Stimulated activated naive CD8-positive, alpha-beta T cell treated with anti-CD3 and anti-CD28 coated beads, Interleukin-15, amount 100 ng/mL, for 72 hours (primary cell): Measurements from ENCODE around the gene SNAP91.
A peak's percentile ranks its signal among the peaks of the same experiment; 100 is the strongest.
"Not testable (repeated sequence)": the region's sequence is repeated elsewhere in the genome, so short reads cannot be mapped to it uniquely, and the experiment has no call there.

Experiments
- ATAC-seq: fragments of 150-1000 bp; cut with Tn5 transposase; 2 replicates; pipeline ENCODE4 v1.10.0; 2021; ENCODE audit warnings: mild to moderate bottlenecking, moderate library complexity
- DNase-seq, 2 donors: peaks; one replicate each; pipeline ENCODE4 v3.0.0; 2021 to 2022
- H3K27ac Mint-ChIP-seq, 2 donors: one replicate each; pipeline ENCODE4 v1.8.0; 2022; ENCODE audit warnings: mild to moderate bottlenecking in 2 of 2, mixed read lengths in 2 of 2, moderate library complexity in 2 of 2
- H3K27me3 Mint-ChIP-seq: one replicate; pipeline ENCODE4 v1.8.0; 2022; ENCODE audit warnings: mixed read lengths
- H3K4me1 Mint-ChIP-seq: one replicate; pipeline ENCODE4 v1.8.0; 2022; ENCODE audit warnings: mild to moderate bottlenecking, mixed read lengths
- H3K4me3 Mint-ChIP-seq, 2 donors: one replicate each; pipeline ENCODE4 v1.8.0; 2022; ENCODE audit warnings: mild to moderate bottlenecking in 2 of 2, mixed read lengths in 2 of 2, moderate library complexity in 1 of 2
- H3K9me3 Mint-ChIP-seq, 2 donors: one replicate each; pipeline ENCODE4 v1.8.0; 2022; ENCODE audit warnings: mixed read lengths in 2 of 2

The SNAP91 gene, protein sequence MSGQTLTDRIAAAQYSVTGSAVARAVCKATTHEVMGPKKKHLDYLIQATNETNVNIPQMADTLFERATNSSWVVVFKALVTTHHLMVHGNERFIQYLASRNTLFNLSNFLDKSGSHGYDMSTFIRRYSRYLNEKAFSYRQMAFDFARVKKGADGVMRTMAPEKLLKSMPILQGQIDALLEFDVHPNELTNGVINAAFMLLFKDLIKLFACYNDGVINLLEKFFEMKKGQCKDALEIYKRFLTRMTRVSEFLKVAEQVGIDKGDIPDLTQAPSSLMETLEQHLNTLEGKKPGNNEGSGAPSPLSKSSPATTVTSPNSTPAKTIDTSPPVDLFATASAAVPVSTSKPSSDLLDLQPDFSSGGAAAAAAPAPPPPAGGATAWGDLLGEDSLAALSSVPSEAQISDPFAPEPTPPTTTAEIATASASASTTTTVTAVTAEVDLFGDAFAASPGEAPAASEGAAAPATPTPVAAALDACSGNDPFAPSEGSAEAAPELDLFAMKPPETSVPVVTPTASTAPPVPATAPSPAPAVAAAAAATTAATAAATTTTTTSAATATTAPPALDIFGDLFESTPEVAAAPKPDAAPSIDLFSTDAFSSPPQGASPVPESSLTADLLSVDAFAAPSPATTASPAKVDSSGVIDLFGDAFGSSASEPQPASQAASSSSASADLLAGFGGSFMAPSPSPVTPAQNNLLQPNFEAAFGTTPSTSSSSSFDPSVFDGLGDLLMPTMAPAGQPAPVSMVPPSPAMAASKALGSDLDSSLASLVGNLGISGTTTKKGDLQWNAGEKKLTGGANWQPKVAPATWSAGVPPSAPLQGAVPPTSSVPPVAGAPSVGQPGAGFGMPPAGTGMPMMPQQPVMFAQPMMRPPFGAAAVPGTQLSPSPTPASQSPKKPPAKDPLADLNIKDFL

DNA sequence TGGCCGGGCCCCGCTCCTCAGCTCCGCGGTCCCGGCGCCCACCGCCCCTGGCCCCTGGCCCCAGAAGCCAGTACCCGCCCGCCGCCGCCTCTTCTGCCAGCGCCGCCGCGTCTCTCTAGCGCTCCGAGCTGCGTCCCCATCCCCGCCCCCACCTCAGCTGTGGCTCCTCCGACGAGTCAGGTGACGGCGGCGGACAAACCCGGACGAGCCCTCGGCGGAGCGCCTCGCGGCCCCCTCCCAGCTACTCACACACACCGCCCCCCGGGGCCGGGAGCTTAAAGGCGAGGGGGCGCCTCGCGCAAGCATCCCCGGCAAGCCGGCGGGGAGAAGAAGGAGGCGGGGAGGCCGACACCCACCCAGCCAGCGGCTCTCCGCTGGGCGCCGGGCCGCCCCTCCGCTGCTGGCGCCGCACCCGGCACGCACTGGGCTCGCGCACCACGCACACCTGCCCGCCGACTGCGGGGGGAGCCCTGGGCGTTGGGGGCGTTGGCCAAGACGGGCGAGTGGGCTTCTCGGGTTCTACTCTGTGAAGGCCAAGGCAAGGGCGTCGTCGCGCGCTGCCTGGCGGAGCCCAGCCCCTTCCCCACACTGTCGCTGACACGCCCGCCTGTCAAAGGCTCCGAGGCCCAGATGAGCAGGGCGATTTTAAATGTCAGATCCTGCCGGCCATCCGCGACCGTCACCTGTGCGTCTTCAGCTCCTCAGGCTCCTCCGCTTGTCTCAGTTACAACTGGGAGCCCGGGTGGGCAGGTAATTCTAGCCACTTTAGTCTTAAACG, at the start of gene SNAP91:
Gene SNAP91 (minus strand): TSS at position 132 of the 778 bp plus-strand sequence. CDS start 1,174 bp downstream, outside the sequence.
- no peak for ATAC-seq
- Mint-ChIP-seq H3K27ac (no peak within 1 kb of the TSS), H3K4me3 (peak within 1 kb of the TSS; percentile 66 to 75), H3K4me1 (peaks cover 5% of the 10 kb centered on the region), H3K27me3 (peaks cover 56% of the 10 kb centered on the region), H3K9me3 (peaks cover 0 to 6% of the 10 kb centered on the region in 2 donors)
- DNase-seq, result peak; percentile 7 to 8

GRCh38 chr6:83758533-83758932, 49.6 kb upstream of the SNAP91 start:
- no peaks in the 10 kb centered on the region for H3K27me3 Mint-ChIP-seq
- H3K9me3 Mint-ChIP-seq, result peaks cover 18 to 31% of the 10 kb centered on the region in 2 donors
- no peak overlapping the region for H3K27ac Mint-ChIP-seq
- no peak for ATAC-seq
- no peaks in the 10 kb centered on the region for H3K4me1 Mint-ChIP-seq
- H3K4me3 Mint-ChIP-seq, result no peak overlapping the region
- DNase-seq, result no peak

- Mint-ChIP-seq H3K27ac (no peak overlapping the region), H3K4me1 (no peaks in the 10 kb centered on the region), H3K4me3 (no peak overlapping the region), H3K9me3 (peaks cover 18 to 42% of the 10 kb centered on the region in 2 donors), H3K27me3 (no peaks in the 10 kb centered on the region)
- ATAC-seq, result no peak
- DNase-seq, result no peak
Observed at GRCh38 chr6:83757021-83757420, 48.1 kb upstream of the SNAP91 start.

- Mint-ChIP-seq H3K4me1 (no peaks in the 10 kb centered on the region), H3K27ac (no peak overlapping the region), H3K4me3 (no peak overlapping the region), H3K9me3 (peaks cover 18 to 42% of the 10 kb centered on the region in 2 donors), H3K27me3 (no peaks in the 10 kb centered on the region)
- ATAC-seq (no peak), DNase-seq (no peak)
Observed at GRCh38 chr6:83756565-83756964, 47.7 kb upstream of the SNAP91 start.

GRCh38 chr6:83752375-83752774, 43.5 kb upstream of the SNAP91 start:
- not testable (repeated sequence) for H3K4me1 Mint-ChIP-seq, ATAC-seq, DNase-seq, H3K27me3 Mint-ChIP-seq, H3K27ac Mint-ChIP-seq, H3K4me3 Mint-ChIP-seq
- peaks cover 18 to 30% of the 10 kb centered on the region in 2 donors for H3K9me3 Mint-ChIP-seq

DNA sequence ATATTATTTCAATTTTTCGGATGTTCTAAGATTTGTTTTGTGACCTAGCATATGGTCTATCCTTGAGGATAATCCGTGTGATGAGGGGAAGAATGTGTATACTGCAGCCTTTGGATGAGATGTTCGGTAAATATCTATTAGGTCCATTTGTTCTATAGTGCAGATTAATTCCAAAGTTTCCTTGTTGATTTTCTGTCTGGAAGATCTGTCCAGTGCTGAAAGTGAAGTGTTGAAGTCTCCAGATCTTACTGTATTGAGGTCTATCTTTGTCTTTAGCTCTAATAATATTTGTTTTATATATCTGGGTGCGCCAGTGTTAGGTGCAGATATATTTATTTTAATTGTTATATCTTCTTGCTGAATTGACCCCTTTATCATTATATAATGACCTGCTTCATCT, 32.2 kb upstream of the SNAP91 start:
- H3K27ac Mint-ChIP-seq, result no peak overlapping the region
- H3K4me1 Mint-ChIP-seq, result no peaks in the 10 kb centered on the region
- H3K27me3 Mint-ChIP-seq, result peaks cover 9% of the 10 kb centered on the region
- DNase-seq (no peak), ATAC-seq (no peak)
- H3K4me3 Mint-ChIP-seq, result no peak overlapping the region
- peaks cover 6 to 15% of the 10 kb centered on the region in 2 donors for H3K9me3 Mint-ChIP-seq

DNA sequence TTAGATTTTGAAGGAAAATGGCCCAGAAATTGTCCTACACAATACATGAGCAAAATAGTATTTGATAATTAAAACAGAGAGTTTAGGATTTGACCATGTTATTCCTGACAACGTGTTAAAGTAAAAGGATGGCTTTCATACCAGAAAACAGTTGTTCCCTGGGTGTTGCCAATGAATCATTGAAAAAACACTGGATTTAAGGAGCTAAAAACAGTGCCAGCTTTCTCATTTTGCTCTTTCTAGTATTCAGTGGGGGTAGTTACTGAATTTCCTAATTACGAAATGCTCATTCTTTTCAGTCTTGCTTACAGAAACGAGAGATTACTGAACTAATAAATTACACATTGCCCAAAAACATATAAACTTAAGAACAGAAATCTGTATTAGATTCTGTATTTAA, 26.6 kb upstream of the SNAP91 start:
- H3K27ac Mint-ChIP-seq, result no peak overlapping the region
- ATAC-seq, result no peak
- H3K27me3 Mint-ChIP-seq, result no peaks in the 10 kb centered on the region
- H3K4me3 Mint-ChIP-seq, result no peak overlapping the region
- H3K9me3 Mint-ChIP-seq, result peaks cover 6 to 14% of the 10 kb centered on the region in 2 donors
- H3K4me1 Mint-ChIP-seq, result no peaks in the 10 kb centered on the region
- no peak for DNase-seq

- no peak overlapping the region for H3K4me3 Mint-ChIP-seq
- no peaks in the 10 kb centered on the region for H3K4me1 Mint-ChIP-seq
Observed at GRCh38 chr6:83729871-83730270, 21.0 kb upstream of the SNAP91 start.

GRCh38 chr6:83722876-83723275, 14.0 kb upstream of the SNAP91 start:
- H3K4me1 Mint-ChIP-seq, result no peaks in the 10 kb centered on the region
- H3K27ac Mint-ChIP-seq, result no peak overlapping the region
- no peaks in the 10 kb centered on the region for H3K9me3 Mint-ChIP-seq
- DNase-seq (no peak), ATAC-seq (no peak)
- no peaks in the 10 kb centered on the region for H3K27me3 Mint-ChIP-seq
- no peak overlapping the region for H3K4me3 Mint-ChIP-seq

More at GRCh38 chr6:83729871-83730270, 21.0 kb upstream of the SNAP91 start:
- peaks cover 4 to 6% of the 10 kb centered on the region in 2 donors for H3K9me3 Mint-ChIP-seq
- no peak for ATAC-seq
- H3K27me3 Mint-ChIP-seq, result no peaks in the 10 kb centered on the region
- H3K27ac Mint-ChIP-seq, result peak overlapping the region in 1 of 2 donors; percentile 15
- no peak for DNase-seq

DNA sequence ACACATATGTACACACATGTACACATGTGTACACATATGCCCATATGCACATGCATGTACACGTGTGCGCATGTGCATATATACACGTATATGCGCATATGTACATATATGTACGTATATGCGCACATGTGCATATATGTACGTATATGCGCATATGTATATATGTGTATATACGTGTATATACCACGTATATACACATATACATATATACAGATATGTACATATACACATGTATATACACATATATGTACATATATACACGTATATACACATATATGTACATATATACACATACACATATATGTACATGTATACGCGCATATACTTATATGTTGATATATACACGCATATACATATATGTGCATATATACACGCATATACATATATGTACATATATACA, 8.9 kb upstream of the SNAP91 start:
- H3K4me3 Mint-ChIP-seq, result no peak overlapping the region
- DNase-seq, result no peak
- H3K27me3 Mint-ChIP-seq, result no peaks in the 10 kb centered on the region
- no peak for ATAC-seq
- no peak overlapping the region for H3K27ac Mint-ChIP-seq
- H3K4me1 Mint-ChIP-seq, result no peaks in the 10 kb centered on the region
- H3K9me3 Mint-ChIP-seq, result no peaks in the 10 kb centered on the region

GRCh38 chr6:83711958-83712357, 3.1 kb upstream of the SNAP91 start:
- no peak for ATAC-seq
- H3K9me3 Mint-ChIP-seq, result peaks cover 0 to 6% of the 10 kb centered on the region in 2 donors
- H3K27ac Mint-ChIP-seq, result no peak overlapping the region
- no peak overlapping the region for H3K4me3 Mint-ChIP-seq
- DNase-seq, result no peak
- peaks cover 38% of the 10 kb centered on the region for H3K27me3 Mint-ChIP-seq
- peaks cover 5% of the 10 kb centered on the region for H3K4me1 Mint-ChIP-seq

DNA sequence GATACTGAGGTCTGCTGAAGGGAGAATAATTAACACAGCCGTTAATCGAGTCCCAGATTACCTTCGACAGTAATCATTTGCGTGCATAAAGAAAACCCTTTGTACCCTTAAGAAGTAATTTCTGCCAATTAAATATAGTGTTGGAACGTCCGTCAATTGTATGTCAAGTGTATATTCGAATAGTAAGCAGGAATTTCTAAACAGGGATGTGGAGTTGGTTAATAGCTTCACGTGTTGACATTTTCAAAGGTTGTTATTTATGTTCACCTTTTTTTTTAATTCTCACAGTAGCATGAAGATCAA, 798 bp upstream of the SNAP91 start:
- DNase-seq, result no peak
- Mint-ChIP-seq H3K9me3 (peaks cover 0 to 6% of the 10 kb centered on the region in 2 donors), H3K27me3 (peaks cover 56% of the 10 kb centered on the region), H3K4me1 (peaks cover 5% of the 10 kb centered on the region), H3K27ac (no peak overlapping the region), H3K4me3 (peak overlapping the region; percentile 66 to 75)
- ATAC-seq, result no peak

DNA sequence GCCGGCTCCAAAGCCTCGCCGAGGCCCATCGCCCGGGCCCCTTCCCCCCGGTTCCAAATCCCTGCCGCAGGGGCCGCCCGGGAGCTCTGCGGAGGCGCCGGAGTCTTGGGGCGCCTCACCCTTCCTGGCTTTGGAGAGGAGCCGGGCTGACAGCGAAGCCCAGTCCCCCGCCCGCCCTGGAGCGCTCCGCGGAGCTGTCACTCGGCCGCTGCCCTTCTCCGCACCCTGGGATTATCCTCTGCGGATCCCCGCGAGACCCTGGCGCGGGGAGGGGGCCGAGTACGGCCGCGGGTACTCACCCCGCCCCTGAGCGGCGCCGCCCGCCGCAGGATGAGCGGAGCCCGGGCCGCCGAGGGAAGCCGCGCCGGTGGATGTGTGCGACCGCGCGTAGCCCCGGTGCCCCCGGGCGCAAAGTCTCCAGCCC, 343 bp downstream of the SNAP91 start:
- peaks cover 56% of the 10 kb centered on the region for H3K27me3 Mint-ChIP-seq
- H3K4me1 Mint-ChIP-seq, result peaks cover 5% of the 10 kb centered on the region
- peak overlapping the region in 1 of 2 donors; percentile 44 for H3K4me3 Mint-ChIP-seq
- H3K27ac Mint-ChIP-seq, result no peak overlapping the region
- ATAC-seq (peak; percentile 43), DNase-seq (peak in 1 of 2 donors; percentile 1)
- peaks cover 0 to 6% of the 10 kb centered on the region in 2 donors for H3K9me3 Mint-ChIP-seq

DNA sequence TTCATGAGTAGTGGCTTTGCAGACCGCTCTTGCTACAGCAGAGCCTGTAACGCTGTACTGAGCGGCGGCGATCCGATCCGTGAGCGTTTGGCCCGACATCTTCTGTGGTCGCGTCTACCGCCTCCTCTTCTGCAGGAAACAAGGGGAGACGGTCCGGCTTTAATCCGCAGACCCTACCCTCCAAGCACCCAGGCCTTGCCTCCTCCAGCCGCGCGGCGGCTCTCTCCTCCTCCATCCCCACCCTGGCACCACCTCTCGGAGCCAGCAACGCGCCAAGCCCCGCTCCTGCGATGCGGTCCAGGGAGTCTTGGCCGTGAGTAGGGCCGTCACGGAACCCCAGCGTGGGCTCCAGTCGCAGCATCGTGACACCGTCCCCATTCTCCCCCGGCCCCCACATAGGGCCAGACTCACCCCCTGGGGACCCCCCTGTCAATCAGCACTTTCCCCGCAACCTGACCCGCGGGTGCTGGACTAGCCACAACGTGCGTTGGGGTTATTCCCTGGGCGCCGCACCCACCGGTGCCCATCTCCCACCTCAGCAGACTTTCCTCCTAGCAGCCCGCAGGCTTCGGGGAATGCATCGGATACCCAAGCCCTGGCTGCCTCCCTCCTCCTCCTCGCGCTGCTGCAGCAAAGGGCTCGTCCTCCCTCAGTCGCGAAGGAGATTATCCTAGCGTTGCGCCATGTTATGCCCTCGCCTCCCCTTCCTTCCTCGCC, 914 bp downstream of the SNAP91 start:
- H3K4me3 Mint-ChIP-seq, result peak overlapping the region in 1 of 2 donors; percentile 44
- no peak overlapping the region for H3K27ac Mint-ChIP-seq
- DNase-seq (no peak), ATAC-seq (peak; percentile 31)
- H3K4me1 Mint-ChIP-seq, result peaks cover 5% of the 10 kb centered on the region
- H3K27me3 Mint-ChIP-seq, result peaks cover 56% of the 10 kb centered on the region
- H3K9me3 Mint-ChIP-seq, result peaks cover 0 to 6% of the 10 kb centered on the region in 2 donors

GRCh38 chr6:83702749-83703148, 6.2 kb downstream of the SNAP91 start:
- Mint-ChIP-seq H3K9me3 (no peaks in the 10 kb centered on the region), H3K4me3 (no peak overlapping the region), H3K27me3 (peaks cover 36% of the 10 kb centered on the region), H3K4me1 (no peaks in the 10 kb centered on the region), H3K27ac (no peak overlapping the region)
- DNase-seq (no peak), ATAC-seq (no peak)
